T-helper 2 cell treated with Interferon-gamma antibody and Interleukin-4, amounts not matched to agents 100 ng/mL and 5 ng/mL, for 36 hours (primary cell): ENCODE data around the gene PCDH19. TPM values are rescaled to one million over a fixed set of nuclear protein-coding genes. Genes with fewer than 3 reads are reported as not detected.

Source experiments
- intact Hi-C: fragments of 100-400 bp; cut with micrococcal nuclease; formaldehyde crosslinking; loops from one replicate; pipeline ENCODE4 v1.15.1; 2023
- total RNA-seq: library from RNA; stranded (reverse); gene quantifications from 2 replicates; pipeline ENCODE4 v1.2.3, GENCODE V29; 2022

Gene PCDH19
- total RNA-seq, 1 donor from 2014 or later: not detected

- intact Hi-C loops: no loop called here
Observed at GRCh38 chrX:100315566-100315965, 94.5 kb downstream of the PCDH19 start.

DNA sequence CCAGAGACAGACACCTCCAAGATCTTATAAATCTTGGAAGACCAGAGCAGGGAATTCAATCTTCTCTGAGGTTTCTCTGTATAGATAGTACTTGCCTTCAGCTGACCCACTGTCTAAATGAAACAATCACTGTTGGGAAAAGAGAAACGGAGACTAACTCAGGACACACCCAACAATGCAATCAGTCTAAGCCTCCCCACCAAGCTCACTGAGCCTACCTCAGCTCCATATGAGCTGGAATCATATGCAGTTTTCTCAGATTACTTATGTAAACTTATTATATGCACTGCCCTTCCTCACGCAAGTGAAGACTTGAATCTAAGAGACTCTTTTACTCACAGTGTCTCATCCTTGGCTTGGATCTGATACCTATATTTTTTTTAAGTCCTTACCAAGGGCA, 110.5 kb downstream of the PCDH19 start:
- intact Hi-C loops: no loop called here

GRCh38 chrX:100297728-100298127, 112.3 kb downstream of the PCDH19 start:
- intact Hi-C loops: no loop called here

- intact Hi-C loops: no loop called here
Observed at GRCh38 chrX:100296183-100296753, 113.8 kb downstream of the PCDH19 start.

- intact Hi-C loops: no loop called here
Observed at GRCh38 chrX:100294965-100295364, 115.1 kb downstream of the PCDH19 start.

GRCh38 chrX:100289066-100289558, 121.0 kb downstream of the PCDH19 start:
- intact Hi-C loops: no loop called here

DNA sequence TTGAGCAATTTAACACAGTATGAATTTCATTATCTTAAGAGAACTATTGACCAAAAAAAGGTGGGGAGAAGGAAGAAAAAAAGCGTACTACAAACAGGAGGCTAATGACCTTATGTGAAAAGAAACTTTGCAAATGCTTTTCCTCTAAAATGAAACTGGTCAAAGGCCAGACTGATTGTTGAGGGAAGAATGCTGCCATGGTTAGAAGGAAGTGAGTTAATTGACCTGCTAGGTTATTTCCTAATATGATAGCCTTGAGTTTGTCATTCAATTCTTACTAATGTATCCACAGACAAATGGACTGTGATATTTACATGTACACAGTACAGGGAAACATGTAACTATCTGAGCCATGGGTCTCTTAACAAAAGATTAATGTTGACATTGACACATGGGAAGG, 132.8 kb downstream of the PCDH19 start:
- intact Hi-C loops: no loop called here

GRCh38 chrX:100274916-100275315, 135.2 kb downstream of the PCDH19 start:
- intact Hi-C loops: no loop called here

GRCh38 chrX:100265179-100265578, 144.9 kb downstream of the PCDH19 start:
- intact Hi-C loops: no loop called here

DNA sequence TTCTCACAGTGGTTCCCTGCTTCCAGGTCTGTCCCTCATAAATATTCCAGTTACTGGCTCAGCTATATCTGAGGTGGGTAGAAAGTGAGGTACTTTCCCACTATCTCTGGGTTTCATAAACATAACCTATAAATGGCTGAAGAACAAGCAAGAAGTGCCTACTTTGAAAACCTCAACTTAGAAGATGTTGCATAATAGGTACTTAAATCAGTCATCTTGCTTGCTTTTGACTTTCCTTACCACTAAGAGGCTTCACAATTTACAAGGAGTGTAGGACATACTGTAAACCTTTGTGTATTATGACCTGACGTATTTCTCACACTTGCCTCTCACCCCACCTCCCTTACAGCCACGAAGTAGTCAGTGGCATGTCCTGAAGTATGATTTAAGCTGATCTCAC, 145.9 kb downstream of the PCDH19 start:
- intact Hi-C loops: no loop called here

DNA sequence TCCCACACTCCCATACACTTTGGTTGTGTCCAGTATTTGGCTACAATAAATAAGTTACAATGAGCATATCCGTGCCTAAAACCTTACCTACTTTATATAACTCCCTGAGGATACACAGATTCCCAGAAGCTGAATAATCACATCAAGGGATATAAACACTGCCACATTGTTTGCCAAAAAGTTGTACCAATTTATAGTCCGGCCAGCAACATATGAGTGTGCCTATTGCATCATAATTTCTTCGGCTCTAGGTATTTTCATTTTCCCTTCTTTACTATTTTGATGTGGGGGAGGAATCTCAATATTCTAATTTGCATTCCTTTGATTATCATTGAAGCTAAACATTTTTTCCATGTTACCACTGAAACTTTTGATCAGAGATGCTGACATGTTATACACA, 146.4 kb downstream of the PCDH19 start:
- intact Hi-C loops: no loop called here

DNA sequence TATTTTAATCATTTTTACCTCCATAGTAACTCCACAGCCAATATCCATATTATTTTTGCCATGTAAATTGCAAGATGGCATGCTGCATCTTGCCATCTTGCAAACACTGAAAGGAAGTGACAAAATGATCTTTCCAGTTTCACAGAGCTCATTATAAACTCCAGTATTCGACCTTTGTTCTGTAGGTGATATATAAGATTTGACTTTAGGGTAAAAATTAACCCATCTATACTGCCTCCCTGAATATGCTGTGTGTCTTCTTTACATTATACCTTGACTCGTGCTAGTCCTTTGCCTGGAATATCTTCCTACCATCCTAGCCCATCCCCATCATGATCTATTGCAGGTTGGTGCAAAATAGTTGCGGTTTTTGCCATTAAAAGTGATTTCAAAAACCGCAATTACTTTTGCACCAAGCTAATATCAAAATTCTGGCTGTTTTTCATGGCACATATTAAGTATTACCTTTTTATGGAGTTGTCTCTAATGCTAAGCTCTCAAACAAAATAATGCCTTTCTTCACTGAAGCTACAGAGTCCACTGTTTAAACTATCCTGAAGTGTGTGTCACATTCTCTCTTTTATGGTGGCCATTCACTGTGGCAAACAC, 161.1 kb downstream of the PCDH19 start:
- intact Hi-C loops: no loop called here

DNA sequence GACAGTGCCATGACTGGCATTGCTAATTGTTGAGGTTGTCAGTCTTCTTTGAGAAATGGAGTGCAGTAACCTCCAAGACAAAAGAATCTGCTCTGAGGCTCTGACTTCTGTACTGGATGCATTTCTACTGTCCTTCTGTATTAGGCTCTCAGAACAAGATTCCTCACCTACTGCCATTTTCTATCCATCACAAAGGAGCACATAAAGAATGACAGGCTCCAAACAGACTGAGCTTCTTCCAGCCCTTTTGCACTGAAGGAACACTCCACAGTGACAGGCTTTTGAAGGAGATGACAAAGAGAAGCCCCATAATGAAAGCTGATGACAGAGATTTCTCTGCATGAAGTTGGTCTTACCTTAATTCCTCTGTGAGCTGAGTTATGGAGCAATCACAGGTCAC, 162.2 kb downstream of the PCDH19 start:
- intact Hi-C loops: no loop called here

- intact Hi-C loops: no loop called here
Observed at GRCh38 chrX:100244681-100245080, 165.4 kb downstream of the PCDH19 start.

Other genes with a start within 250 kb of the PCDH19 start
- gene TNMD, start 174.7 kb upstream of the PCDH19 start, total RNA-seq: not detected in 2 replicates
- not detected in 2 replicates for gene TSPAN6, start 226.5 kb upstream of the PCDH19 start, total RNA-seq
- not detected in 2 replicates for gene SRPX2, start 233.9 kb upstream of the PCDH19 start, total RNA-seq